Duodenal mucosa (tissue), 2 donors: ENCODE results near the gene OR2W3.
A peak's percentile ranks its signal among the peaks of the same experiment; 100 is the strongest.

Experiments used
- H3K27ac ChIP-seq: one replicate; pipeline ENCODE4 v1.7.0; 2013; ENCODE audit warnings: low read depth, low read length
- H3K27me3 ChIP-seq, 2 donors: one replicate each; pipeline ENCODE4 v1.7.0; 2013; ENCODE audit warnings: low read length in 2 of 2, control low read depth in 1 of 2; ENCODE audit not compliant: insufficient read depth in 2 of 2, control insufficient read depth in 1 of 2
- H3K36me3 ChIP-seq, 2 donors: one replicate each; pipeline ENCODE4 v1.7.0; 2013; ENCODE audit warnings: low read length in 2 of 2, control low read depth in 1 of 2; ENCODE audit not compliant: insufficient read depth in 2 of 2, control insufficient read depth in 1 of 2
- H3K4me1 ChIP-seq, 2 donors: one replicate each; pipeline ENCODE4 v1.7.0; 2013; ENCODE audit warnings: low read length in 2 of 2, control low read depth in 1 of 2; ENCODE audit not compliant: insufficient read depth in 2 of 2, control insufficient read depth in 1 of 2
- H3K4me3 ChIP-seq, 2 donors: one replicate each; pipeline ENCODE4 v1.7.0; 2013; ENCODE audit warnings: low read length in 2 of 2, low read depth in 1 of 2
- H3K9ac ChIP-seq, 2 donors: one replicate each; pipeline ENCODE4 v1.7.0; 2013; ENCODE audit warnings: low read length in 2 of 2, low read depth in 1 of 2
- H3K9me3 ChIP-seq, 2 donors: one replicate each; pipeline ENCODE4 v1.7.0; 2013; ENCODE audit warnings: low read length in 2 of 2, control low read depth in 1 of 2; ENCODE audit not compliant: control insufficient read depth in 1 of 2

OR2W3 gene

DNA sequence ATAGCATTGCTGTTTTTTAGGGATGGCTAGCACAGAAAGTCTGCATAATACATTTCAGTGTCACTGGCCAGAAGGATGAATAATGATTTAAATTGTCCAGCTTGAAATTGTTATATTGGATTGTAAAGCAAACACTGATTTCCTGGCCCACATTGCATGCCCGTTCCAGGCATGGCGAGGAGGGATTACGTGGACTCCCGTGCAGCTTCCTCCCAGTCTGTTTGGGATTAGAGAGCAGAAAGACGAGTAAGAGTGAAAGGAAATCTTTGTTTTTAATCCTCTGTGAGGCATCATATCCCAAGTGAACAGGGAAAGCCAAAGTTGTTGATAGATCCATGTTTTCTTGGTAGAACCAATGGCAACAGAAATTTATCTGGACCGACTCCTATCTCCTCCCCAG lies 30.0 kb upstream of the OR2W3 start:
- no peaks in the 10 kb centered on the region for H3K4me1 ChIP-seq
- no peak overlapping the region for H3K9ac ChIP-seq
- H3K9me3 ChIP-seq, result peaks cover 0 to 12% of the 10 kb centered on the region in 2 donors
- no peak overlapping the region for H3K4me3 ChIP-seq
- H3K36me3 ChIP-seq, result no peaks in the 10 kb centered on the region
- H3K27me3 ChIP-seq, result no peaks in the 10 kb centered on the region
- H3K27ac ChIP-seq, result no peak overlapping the region

GRCh38 chr1:247883346-247883745 lies 12.0 kb upstream of the OR2W3 start:
- Histone ChIP-seq H3K4me3 (no peak overlapping the region), H3K9ac (no peak overlapping the region), H3K4me1 (no peaks in the 10 kb centered on the region), H3K36me3 (no peaks in the 10 kb centered on the region), H3K27me3 (no peaks in the 10 kb centered on the region), H3K9me3 (peaks cover 0 to 18% of the 10 kb centered on the region in 2 donors), H3K27ac (no peak overlapping the region)

DNA sequence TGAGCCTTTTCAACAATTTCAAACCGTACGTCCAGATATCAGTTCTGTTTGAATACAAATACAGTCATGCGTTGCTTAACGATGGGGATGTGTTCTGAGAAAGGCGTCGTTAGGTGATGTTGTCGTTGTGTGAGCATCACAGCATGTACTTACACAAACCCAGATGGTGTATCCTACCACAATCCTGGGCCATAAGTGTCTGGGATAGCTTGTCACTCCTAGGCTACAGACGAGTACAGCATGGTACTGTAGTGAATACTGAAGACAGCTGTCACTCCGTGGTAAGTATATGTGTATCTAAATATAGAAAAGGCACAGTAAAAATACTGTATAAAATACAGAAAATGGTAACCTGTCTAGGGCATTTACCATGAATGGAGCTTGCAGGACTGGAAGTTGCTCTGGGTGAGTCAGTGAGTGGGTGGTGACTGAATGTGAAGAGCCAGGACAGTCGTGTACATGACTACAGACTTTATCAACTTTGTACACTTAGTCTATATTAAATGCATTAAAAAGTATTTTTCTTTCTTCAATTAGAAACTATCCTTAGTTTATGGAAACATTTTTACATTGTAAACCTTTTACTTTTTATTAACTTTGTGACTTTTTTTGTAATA lies 10.5 kb upstream of the OR2W3 start:
- no peaks in the 10 kb centered on the region for H3K27me3 ChIP-seq
- no peak overlapping the region for H3K4me3 ChIP-seq
- H3K9me3 ChIP-seq, result peaks cover 0 to 15% of the 10 kb centered on the region in 2 donors
- no peak overlapping the region for H3K27ac ChIP-seq
- no peak overlapping the region for H3K9ac ChIP-seq
- H3K36me3 ChIP-seq, result no peaks in the 10 kb centered on the region
- H3K4me1 ChIP-seq, result no peaks in the 10 kb centered on the region

DNA sequence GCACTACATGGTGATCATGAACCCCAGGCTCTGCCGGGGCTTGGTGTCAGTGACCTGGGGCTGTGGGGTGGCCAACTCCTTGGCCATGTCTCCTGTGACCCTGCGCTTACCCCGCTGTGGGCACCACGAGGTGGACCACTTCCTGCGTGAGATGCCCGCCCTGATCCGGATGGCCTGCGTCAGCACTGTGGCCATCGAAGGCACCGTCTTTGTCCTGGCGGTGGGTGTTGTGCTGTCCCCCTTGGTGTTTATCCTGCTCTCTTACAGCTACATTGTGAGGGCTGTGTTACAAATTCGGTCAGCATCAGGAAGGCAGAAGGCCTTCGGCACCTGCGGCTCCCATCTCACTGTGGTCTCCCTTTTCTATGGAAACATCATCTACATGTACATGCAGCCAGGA lies 589 bp downstream of the OR2W3 start:
- Histone ChIP-seq H3K27me3 (no peaks in the 10 kb centered on the region), H3K4me3 (no peak overlapping the region)

GRCh38 chr1:247904122-247904521 lies 8.7 kb downstream of the OR2W3 start:
- Histone ChIP-seq H3K27ac (no peak overlapping the region), H3K27me3 (no peaks in the 10 kb centered on the region), H3K4me3 (no peak overlapping the region), H3K9me3 (peaks cover under 1 to 3% of the 10 kb centered on the region in 2 donors), H3K36me3 (no peaks in the 10 kb centered on the region), H3K4me1 (no peaks in the 10 kb centered on the region), H3K9ac (no peak overlapping the region)

More for the DNA sequence above, 589 bp downstream of the OR2W3 start:
- H3K4me1 ChIP-seq, result no peaks in the 10 kb centered on the region
- H3K27ac ChIP-seq, result no peak overlapping the region
- H3K36me3 ChIP-seq, result no peaks in the 10 kb centered on the region
- peaks cover 6 to 16% of the 10 kb centered on the region in 2 donors for H3K9me3 ChIP-seq
- no peak overlapping the region for H3K9ac ChIP-seq

- Histone ChIP-seq H3K27ac (no peak overlapping the region), H3K27me3 (no peaks in the 10 kb centered on the region), H3K4me3 (no peak overlapping the region), H3K9me3 (peaks cover 0 to 3% of the 10 kb centered on the region in 2 donors), H3K4me1 (no peaks in the 10 kb centered on the region), H3K9ac (no peak overlapping the region), H3K36me3 (no peaks in the 10 kb centered on the region)
Measured at GRCh38 chr1:247905181-247905580, 9.8 kb downstream of the OR2W3 start.

DNA sequence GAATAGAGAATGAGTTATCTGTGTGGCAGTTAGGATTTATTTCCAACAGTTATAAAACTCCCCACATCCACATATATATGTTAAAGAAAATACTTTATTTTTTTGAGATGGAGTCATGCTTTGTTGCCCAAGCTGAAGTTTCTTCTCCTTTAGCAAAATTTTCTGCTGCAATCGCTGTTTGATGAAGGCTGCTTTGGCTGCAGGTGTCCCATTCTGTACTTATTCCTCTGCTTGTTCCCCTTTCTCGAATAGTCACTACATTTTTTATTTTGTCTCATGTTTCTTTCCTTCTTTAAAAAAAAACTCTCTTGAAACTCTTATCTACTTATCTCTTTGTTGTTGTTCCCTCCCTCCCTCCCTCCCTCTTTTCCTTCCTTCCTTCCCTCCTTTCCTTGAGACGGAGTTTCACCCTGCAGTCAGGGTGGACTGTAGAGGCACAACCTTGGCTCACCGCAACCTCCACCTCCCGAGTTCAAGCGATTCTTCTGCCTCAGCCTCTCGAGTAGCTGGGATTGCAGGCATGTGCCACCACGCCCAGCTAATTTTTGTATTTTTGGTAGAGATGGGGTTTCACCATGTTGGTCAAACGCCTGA lies 10.6 kb downstream of the OR2W3 start:
- no peak overlapping the region for H3K27ac ChIP-seq
- peaks cover 0 to 3% of the 10 kb centered on the region in 2 donors for H3K9me3 ChIP-seq
- no peaks in the 10 kb centered on the region for H3K36me3 ChIP-seq
- H3K4me1 ChIP-seq, result no peaks in the 10 kb centered on the region
- peak overlapping the region in 1 of 2 donors; percentile 50 for H3K4me3 ChIP-seq
- no peak overlapping the region for H3K9ac ChIP-seq
- H3K27me3 ChIP-seq, result no peaks in the 10 kb centered on the region

DNA sequence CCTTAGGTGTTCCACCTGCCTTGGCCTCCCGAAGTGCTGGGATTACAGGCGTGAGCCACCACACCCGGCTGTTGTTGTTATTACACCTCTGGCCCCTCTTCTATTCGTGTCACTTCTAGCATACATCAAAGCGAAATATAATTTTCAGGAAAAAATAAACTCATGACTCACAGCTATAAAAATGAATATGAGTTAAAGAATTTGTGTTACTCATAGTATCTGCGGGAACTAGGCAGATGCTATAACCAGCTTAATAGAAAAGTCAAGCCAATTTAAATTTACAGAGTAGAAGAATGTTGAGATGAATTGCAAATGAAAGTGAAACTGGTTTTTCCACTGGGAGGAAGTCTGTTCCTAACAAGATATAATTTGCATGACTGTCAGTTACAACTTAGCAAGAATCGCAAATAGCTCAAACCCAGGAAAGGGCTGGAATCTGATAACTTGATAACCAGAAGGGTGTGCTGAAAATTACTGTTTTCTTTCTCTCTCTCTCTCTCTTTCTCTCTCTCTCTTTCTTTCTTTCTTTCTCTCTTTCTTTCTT lies 11.2 kb downstream of the OR2W3 start:
- H3K9ac ChIP-seq, result no peak overlapping the region
- peak overlapping the region in 1 of 2 donors; percentile 50 for H3K4me3 ChIP-seq
- H3K27ac ChIP-seq, result no peak overlapping the region

DNA sequence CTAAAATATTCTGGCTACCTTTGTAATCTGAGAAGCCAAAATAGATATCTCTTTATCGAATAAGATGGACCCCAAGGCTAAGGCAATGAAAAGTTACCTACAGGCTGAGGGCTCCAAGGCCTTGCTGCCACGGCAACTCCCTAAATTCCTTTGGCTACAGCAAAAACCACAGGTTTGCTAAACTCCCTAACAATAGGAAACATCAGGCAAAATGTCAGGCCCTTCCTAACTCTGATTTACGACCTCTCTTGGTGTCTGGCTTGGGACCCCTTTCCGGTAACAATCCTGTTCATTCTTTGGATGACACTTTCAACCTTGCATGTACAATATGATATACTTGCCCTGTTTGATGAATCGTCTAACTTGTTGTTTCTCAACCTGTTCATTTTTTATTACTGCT lies 13.4 kb downstream of the OR2W3 start:
- no peak overlapping the region for H3K9ac ChIP-seq
- H3K27ac ChIP-seq, result no peak overlapping the region
- H3K9me3 ChIP-seq, result peaks cover 0 to 10% of the 10 kb centered on the region in 2 donors
- H3K36me3 ChIP-seq, result no peaks in the 10 kb centered on the region
- no peak overlapping the region for H3K4me3 ChIP-seq
- H3K27me3 ChIP-seq, result no peaks in the 10 kb centered on the region
- no peaks in the 10 kb centered on the region for H3K4me1 ChIP-seq

More for the DNA sequence above, 11.2 kb downstream of the OR2W3 start:
- no peaks in the 10 kb centered on the region for H3K36me3 ChIP-seq
- no peaks in the 10 kb centered on the region for H3K27me3 ChIP-seq
- peaks cover 0 to 3% of the 10 kb centered on the region in 2 donors for H3K9me3 ChIP-seq
- no peaks in the 10 kb centered on the region for H3K4me1 ChIP-seq

- H3K9ac ChIP-seq, result no peak overlapping the region
- no peaks in the 10 kb centered on the region for H3K4me1 ChIP-seq
- no peaks in the 10 kb centered on the region for H3K27me3 ChIP-seq
- no peak overlapping the region for H3K4me3 ChIP-seq
- peaks cover 3 to 9% of the 10 kb centered on the region in 2 donors for H3K9me3 ChIP-seq
- no peaks in the 10 kb centered on the region for H3K36me3 ChIP-seq
- H3K27ac ChIP-seq, result no peak overlapping the region
Measured at GRCh38 chr1:247913786-247914185, 18.4 kb downstream of the OR2W3 start.
